Measurements from ENCODE around the gene ANKZF1.

ANKZF1 gene

DNA sequence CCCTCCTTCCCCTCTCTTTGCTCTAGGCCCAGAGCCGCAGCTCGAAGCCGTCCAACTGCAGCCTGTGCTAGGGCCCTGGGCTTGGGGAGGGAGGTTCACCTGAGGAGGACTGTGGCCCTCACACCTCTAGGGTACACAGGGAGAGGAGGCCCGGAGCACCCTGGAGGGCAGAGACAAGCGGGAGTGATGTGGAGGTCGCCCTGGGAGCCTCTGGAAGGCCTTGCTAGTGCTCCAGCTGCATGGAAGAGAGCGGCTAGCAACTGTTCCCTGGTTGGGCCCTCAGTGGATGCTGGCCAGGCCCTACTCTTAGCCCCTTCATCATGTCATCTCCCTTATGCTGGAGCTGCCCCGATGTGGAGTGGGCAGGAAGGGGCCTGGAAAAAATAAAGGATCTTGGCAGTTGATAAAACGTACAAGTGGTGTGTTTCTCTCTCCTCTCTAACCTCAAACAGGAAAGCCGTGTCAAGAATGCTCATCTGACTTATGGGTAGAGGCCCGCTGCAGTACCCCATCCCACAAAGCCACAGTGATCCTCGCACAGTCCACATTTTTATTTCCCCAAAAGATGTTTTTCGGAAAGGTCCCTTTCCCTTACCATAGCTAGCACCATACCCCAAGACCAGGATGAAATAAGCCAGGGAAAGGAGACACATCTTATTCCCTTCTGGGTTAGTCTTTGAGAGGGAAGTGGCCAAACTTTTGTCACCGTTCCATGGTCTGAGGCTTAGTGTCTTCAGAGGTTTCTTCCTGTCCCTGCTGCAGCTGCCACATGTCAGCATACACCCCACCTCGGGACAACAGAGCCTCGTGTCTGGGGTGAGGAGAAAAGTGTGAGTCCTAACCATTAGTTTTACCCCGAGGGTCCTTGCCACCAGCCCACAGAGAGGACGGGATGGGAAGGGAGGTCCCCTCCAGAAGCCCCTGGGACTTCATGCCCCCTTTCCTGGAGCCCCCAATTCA lies 20.1 kb upstream of the ANKZF1 start:
- DNase-seq: no peak

DNA sequence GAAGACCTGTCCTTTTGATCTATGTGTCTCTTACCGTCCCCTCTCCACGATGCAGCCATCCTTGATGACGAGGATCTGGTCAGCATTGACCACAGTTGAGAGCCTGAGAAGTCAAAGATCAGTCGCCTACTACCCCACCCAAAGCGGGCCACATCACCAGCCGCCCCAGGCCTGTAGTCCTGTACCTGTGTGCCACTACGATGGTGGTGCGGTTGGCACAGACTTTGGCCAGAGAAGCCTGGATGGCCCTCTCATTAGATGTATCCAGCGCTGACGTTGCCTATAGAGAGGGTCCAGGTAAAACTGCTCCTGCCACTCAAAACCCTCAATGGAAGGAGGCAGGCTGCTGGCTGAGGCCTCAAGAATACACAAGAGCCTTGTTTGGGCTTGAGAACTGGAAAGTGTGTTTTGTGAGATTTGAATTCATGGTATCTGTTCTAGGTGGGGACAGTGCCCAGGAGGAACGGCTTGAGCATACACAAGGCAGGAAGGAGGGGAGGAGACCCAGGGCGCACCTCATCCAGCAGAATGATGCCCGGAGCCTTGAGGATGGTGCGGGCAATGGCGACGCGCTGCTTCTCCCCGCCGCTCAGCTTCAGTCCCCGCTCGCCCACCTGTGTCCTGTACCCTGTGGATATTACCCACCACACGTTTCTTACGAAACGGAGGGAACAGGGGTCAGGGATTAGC lies 19.3 kb upstream of the ANKZF1 start:
- no peak for DNase-seq

- no peak for DNase-seq
Measured at GRCh38 chr2:219210886-219211362, 18.7 kb upstream of the ANKZF1 start.

- DNase-seq: no peak
Measured at GRCh38 chr2:219213026-219213415, 16.6 kb upstream of the ANKZF1 start.

- DNase-seq: no peak
Measured at GRCh38 chr2:219213486-219214071, 16.0 kb upstream of the ANKZF1 start.

DNA sequence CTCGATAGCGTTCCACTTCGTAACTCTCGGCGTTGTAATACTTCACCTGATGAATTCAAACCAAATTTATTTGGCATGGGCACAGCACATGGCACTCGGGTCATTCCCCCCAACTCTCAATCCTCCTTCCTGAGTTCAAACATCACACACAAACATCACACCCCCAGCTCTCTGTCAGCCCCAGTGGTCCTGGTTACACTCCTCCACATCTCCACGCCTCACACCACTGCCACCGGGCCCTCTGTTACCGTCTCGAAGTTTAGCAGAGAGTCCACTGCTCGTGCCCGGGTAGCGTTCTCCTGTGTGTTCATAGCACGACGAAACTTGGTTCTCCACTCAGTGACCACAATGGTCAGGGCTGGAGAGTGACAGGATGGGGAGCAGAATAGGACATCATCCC lies 15.5 kb upstream of the ANKZF1 start:
- no peak for DNase-seq

- DNase-seq: no peak
Measured at GRCh38 chr2:219214786-219215185, 14.8 kb upstream of the ANKZF1 start.

DNA sequence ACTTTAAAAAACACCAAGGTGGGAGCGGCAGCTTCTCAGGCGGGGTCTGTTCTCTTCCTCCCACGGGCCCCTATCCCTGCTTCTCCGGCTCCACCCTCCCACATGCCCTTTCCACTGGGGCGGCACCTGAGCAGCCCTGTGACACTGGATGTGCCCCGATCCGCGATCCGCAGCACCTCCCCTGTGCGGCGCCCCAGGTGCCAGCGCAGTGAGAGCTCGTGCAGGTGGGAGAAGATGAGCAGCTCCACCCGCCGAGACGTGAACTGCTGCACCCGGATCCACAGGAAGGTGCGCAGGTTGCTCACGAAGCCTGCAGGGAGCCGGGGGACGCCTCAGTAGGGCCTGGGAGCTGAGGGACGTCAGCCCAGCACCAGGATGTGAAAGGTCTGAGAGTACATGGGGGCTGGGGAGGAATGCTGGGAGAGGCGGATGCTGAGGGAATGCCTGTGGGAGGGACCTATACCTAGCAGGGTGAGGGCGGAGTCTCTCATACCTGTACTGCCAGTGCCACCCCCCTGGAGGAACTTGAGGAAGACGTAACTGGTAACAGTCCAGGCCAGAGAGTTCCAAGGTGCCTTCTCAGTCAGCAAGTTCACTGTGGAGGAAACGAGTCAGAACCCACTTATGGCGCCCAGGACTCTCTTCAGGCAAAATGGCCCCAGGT lies 13.6 kb upstream of the ANKZF1 start:
- DNase-seq: no peak

GRCh38 chr2:219216535-219216915 lies 13.1 kb upstream of the ANKZF1 start:
- no peak for DNase-seq

DNA sequence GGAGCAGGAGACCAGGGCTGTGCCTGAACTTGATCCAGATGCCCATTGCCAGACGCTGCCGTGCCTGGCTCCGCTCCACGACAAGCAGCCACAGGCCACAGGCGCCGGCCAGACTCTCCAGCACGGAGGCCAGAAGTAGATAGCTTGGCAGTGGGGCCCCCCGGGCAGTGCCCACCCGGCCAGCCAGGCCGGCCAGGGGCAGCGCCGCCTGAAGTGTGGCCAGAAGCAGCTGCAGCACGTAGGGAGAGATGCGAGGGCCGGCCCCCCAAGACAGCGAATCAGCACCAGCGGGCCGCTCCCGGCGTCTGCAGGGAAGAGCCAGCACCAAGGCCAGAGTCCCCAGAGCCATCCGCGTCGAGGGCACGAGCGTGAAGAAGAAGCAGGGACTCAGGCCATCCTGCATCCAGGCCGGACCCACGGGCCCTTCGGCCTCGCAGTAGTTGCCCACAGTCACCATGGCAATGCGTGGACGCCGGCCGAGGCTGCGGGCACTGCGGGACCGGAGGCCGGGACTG lies 11.3 kb upstream of the ANKZF1 start:
- no peak for DNase-seq

DNA sequence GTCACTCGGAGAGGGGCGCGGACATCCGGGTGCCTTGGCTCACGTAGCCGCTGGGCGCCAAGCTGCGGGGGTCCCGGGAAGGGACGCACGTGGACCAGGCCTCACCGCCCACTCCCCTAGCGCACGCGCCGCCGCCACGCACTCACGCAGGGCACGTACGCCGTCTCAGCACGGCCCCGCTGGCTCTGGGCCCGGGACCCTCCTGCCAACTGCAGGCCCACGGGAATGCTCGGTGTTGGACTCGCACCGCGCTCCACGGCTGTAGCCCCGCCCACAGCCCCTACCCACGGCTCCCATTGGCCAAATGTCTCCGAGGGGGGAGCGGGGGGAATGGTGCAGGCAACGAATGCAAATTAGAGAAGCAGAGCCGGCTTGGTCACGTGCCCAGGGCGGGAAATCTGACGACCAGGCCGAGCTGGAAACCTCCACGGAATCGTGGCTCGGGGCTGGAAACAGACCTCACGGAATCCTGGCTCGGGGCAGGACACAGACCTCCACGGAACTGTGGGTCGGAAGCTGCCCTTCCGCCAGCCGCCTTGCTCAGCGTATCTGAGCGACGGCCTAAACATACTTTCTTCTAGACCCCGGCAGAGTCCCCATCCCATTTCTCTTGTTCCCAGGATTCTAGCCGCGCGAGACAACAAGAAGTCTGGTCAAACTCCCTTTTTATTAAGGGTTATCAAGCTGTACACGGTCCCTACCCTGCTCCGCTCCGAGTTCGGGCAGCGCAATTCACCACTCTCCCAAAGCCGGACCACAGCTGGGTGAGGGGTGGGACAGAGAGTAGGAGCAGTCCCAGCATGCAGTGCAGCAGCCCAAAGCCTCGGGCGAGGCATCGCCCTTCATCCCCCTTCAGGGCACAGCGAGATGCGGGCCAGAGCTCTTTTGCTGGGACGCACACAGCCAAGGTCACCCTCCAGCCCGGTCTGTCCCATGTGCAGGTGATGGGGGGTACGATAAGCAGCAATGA lies 10.6 kb upstream of the ANKZF1 start, which contains the start of gene ABCB6:
TSS of gene ABCB6 (minus strand) at position 227 of the 970 bp plus-strand sequence. CDS start 285 bp downstream, outside the sequence.
- DNase-seq: peak; percentile 88 to 90

GRCh38 chr2:219219784-219220532 lies 9.6 kb upstream of the ANKZF1 start:
- DNase-seq: no peak

DNA sequence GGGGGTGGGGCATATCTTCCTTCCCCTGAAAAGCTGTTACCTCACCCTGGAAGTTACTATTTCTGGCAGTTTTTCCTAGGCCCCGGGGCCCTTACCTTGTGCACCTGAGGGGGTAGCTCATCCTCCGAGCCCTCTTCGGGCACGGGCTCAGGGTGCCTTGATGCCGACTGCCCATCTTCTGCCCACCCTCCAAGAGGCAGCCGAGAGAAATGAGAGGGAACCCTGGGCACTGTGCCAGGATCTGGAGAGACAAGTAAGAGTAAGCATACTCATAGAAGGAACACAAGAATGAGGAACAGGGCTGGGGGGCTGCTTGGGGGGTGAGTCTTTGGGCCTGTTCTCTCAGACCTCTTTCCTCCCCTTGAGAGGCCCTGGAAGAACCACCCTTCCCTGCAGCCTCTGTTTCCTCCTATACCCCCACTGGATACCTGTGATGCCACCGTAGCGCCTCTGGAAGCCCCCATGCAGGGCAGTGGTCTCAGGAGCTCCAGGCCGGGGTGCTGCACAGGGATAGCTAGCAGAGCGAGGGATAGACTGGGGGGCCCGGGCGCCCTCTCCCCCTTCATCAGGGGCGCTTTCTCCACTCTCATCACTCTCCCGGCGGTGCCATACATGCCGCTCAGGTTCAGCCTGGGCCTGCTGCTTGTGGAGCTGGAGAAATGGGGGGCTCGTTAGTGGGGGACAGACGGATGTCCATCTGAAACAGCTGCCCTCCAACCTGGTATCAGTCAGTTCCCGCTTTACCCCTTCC lies 8.8 kb upstream of the ANKZF1 start:
- no peak for DNase-seq

GRCh38 chr2:219221957-219222518 lies 7.6 kb upstream of the ANKZF1 start:
- no peak for DNase-seq

DNA sequence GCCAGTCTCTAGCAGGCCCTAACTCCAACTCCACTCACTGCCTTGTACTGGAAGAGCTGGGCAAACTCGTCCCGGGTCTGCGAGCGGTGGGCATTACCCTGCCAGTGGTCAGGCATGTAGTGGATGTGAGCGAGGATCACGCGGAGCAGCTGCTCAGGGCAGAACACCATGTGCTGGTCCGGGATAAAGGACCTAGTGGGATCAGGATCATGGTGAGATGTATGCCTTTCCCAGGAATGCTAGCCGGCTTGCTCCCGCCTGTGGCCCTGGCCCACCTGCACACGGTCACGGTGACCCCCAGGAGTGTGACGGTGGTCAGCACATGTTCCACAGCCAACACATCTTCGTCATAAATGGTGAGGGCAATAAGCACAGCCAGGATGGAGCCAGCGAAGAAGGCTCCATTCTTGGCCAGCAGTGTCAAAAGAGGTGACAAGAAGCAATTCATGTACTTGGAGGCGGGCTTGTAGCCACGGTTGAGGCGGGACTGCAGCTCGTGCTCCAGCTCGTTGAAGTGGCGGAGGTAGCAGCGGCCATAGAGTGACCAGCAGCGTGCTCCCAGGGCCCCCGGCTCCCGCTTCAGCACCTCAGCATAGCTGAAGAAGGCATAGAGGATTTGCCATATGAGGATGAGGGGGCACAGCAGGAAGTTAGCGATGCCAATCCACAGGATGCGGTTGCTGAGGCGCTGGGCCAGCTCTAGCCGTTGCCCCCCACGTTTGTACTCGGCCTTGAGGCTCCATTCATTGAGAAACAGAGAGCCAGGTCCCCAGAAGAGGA lies 5.6 kb upstream of the ANKZF1 start:
- no peak for DNase-seq

DNA sequence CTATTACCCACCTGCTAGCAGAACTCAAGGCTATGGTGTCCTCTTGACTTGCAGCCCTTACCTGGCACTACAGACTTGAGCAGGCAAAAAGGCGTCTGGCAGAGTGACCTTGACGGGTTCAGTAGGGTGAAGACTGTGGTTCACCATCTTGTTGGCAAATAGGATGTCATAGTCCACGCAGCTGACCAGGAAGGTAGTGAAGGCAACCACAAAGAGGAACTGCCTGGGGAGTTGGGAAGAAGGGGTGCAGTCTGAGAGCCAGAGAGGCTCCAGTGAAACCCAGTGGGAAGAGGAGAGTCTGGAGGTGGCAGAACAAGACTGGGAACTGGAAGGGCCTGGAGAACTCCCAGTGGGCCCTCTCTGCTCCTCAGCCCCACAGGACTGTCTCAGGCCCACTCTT lies 4.3 kb upstream of the ANKZF1 start:
- peak in 1 of 2 donors; percentile 33 for DNase-seq

DNA sequence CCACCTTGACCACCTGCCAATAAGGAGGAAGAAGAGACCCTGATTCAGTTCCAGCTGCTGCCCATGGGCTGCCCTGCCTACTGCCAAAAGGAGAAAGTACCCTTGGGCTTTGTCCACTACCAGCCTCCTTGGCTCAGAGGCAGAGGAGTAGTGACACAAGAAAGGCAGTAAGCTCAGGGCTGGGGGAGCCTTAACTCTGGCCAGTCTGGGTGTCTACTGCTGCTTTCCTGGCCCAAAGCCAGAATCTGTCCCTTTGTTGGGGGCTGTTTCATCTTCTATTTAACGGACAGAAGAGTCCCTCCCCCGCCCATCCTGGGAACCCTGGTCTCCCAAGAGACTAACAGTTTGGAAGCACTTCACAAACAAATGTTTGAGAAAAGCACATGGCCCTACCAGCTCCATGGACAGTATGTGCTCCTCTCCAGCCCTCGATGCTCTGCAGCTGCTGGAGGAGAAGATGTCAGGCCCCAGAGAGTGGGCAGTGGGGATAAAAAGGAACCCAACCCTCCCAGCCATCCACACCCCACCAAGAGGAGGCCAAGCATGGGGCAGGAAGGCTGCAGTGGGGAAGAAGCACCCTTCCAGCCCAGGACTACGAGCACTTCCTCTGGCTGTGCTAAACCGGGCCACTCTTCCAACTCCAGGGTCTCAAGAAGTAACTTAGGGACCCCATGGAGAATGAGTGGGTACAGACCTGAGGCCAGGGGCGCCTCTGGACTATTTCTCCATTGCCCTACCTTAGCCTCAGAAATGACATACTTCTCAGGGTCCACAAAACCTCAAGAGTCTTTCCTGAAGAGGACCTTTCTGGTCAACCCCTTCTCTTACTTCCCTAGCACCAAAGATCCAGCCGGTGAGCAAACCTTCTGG lies 1.3 kb upstream of the ANKZF1 start:
- DNase-seq: no peak

- DNase-seq: no peak
Measured at GRCh38 chr2:219228911-219229304, 698 bp upstream of the ANKZF1 start.

All from CD4-positive, alpha-beta T cell treated with Interleukin-1 beta for 1 hour (primary cell).